Nucleus accumbens (tissue), 56 donors: ENCODE measurements around the gene RASSF9.

Experiments
- DNase-seq, 56 donors: peaks; one replicate each; lab custom pipeline; 2025; lab: John Stamatoyannopoulos, UW

Gene RASSF9

GRCh38 chr12:85759091-85759490 is 77.1 kb downstream of the RASSF9 start:
- no peak for DNase-seq

- no peak for DNase-seq
Measured at GRCh38 chr12:85755760-85756159, 80.4 kb downstream of the RASSF9 start.
